Myocyte (in vitro differentiated cells): Measurements from ENCODE around the gene PPARA. TPM values are rescaled to one million over a fixed set of nuclear protein-coding genes. Genes with fewer than 3 reads are reported as not detected.
"Not testable (repeated sequence)": the region's sequence is repeated elsewhere in the genome, so short reads cannot be mapped to it uniquely, and the experiment has no call there.

Source experiments
- DNase-seq: peaks from one replicate; pipeline ENCODE4 v3.0.0-alpha.2; 2012; ENCODE audit warnings: low read depth
- total RNA-seq: library from RNA; depleted of rRNA; stranded (reverse); fragments of >200 nt; gene quantifications from 2 replicates; pipeline ENCODE4 v1.2.3, GENCODE V29; 2014

PPARA gene
- total RNA-seq, 1 donor from 2014 or later = 17.5 TPM

DNA sequence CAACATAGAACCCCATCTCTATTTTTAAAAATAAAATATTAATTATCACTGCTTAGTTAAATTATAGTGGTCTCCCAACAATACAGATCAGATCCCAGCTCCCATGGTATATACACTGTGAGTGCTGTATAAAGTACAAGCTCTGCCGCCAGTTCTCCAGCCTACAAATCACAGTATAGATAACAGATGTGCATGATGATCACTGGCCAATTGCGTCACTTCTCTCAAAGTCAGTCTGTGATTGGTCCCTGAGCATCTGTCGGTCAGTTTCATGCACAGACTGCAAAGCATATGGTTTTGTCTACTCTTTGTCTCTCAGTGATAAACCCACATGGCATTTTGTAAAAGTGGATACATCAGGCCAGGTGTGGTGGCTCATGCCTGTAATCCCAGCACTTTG is 15.7 kb downstream of the PPARA start:
- no peak for DNase-seq

- DNase-seq = no peak
Observed at GRCh38 chr22:46169628-46170027, 19.3 kb downstream of the PPARA start.

- DNase-seq = peak; percentile 49
Observed at GRCh38 chr22:46171940-46172339, 21.6 kb downstream of the PPARA start.

GRCh38 chr22:46172522-46173110 is 22.3 kb downstream of the PPARA start:
- peak; percentile 61 for DNase-seq

DNA sequence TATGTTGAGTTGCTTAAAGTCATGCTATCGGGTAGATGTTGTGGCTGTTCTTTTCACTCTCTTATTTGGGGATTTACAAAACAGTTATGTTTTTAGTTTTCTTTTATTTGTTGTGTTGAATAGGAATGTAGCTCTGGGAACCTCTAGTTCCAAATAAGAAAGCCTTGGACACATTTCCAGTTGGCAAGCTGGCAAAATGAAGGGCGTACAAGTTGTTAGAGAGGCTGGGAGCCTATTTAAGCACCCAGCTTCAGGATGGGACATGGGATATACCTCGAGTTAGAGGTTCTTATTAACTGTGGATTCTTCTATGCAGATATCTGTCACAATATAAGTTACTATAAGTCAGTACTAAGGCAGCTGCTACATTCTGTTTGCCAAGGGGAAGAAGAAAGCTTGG is 22.8 kb downstream of the PPARA start:
- DNase-seq = no peak

DNA sequence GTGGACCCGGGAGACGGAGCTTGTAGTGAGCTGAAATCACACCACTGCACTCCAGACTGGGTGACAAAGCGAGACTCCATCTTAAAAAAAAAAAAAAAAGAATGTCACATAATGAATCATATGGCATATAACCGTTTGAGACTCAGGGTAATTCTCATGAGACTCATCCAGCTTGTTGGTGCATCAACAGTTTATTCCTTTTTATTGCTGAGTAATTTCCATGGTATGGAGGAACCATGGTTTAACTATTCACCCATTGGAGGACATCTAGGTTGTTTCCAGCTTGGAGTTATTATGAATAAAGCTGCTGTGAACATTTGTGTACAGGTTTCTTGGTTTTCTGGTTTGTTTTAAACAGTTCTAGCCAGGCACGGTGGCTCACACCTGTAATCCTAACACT is 25.3 kb downstream of the PPARA start:
- DNase-seq = no peak

DNA sequence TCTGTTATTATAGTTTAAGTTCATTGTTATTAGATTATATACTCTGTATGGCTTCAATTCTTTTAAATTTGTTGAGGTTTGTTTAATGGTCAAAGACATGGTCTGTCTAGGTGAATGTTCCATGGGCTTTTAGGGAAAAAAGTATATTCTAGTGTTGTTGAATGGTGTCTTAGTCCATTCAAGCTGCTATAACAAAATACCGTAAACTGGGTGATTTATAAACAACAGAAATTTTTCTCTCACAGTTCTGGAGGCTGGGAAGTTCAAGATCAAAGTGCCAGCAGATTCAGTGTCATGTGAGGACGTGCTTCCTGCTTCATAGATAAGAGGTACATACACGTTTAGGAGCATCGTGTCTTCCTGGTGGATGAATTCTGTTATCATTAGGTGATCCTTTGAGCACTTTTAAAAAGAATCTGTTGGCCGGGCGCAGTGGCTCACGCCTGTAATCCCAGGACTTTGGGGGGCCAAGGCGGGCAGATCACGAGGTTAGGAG is 26.2 kb downstream of the PPARA start:
- DNase-seq = no peak

GRCh38 chr22:46178755-46179505 is 28.6 kb downstream of the PPARA start:
- DNase-seq = no peak

GRCh38 chr22:46179748-46180147 is 29.4 kb downstream of the PPARA start:
- DNase-seq = no peak

DNA sequence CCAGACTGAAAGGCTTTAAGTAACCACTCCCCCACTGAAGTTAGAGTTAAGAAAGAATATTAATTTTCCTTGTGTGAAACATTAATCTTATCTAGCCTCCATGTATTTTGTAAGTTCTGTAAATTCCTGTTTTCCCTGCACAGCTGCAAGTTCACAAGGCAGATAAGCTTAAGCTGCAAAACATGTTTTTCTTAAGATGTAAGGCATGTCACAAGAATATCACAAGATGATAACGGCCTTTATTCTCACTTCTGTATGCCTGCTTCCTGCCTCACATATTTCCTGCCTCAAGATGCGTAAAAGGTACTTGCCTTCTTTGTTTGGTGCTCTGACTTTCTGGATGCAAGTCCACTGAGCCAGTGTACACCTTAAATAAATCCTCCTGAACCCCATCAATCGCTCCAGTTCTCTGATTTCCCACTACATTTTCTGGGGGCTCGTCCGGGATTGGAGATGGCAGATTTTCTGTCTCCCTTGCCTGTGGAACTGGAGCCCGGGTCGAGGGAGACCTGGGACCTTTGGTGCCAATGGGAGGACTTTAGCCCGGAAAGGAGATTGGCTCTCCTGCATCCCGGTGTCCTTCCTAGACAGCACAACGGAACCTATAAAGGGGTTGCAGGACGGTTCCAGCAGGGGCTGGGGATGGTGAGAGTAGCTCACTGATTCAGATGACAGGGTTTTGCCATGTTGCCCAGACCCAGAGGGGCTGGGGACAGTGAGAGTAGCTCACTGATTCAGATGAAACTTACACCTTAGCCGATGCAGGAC is 30.2 kb downstream of the PPARA start:
- DNase-seq = peak; percentile 17

GRCh38 chr22:46183733-46184132 is 33.4 kb downstream of the PPARA start:
- no peak for DNase-seq

- no peak for DNase-seq
Observed at GRCh38 chr22:46185283-46185682, 35.0 kb downstream of the PPARA start.

DNA sequence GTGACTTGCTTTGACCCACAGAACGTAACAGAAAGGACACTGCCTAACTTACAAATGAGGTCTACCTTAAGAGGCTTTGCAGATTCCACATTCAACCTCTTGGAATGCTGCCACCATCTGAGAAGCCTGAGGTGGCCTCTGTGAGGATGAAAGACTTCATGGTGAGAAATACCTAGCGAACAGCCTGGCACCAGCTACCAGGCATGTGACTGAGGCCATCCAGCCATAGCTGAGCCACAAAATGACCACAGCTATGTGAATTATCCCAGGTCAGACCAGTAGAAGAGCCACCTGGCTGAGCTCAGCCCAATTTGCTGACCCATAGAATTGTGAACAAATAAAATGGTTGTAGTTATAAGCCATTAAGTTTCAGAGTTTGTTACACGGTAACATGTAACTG is 37.5 kb downstream of the PPARA start:
- peak; percentile 18 for DNase-seq

DNA sequence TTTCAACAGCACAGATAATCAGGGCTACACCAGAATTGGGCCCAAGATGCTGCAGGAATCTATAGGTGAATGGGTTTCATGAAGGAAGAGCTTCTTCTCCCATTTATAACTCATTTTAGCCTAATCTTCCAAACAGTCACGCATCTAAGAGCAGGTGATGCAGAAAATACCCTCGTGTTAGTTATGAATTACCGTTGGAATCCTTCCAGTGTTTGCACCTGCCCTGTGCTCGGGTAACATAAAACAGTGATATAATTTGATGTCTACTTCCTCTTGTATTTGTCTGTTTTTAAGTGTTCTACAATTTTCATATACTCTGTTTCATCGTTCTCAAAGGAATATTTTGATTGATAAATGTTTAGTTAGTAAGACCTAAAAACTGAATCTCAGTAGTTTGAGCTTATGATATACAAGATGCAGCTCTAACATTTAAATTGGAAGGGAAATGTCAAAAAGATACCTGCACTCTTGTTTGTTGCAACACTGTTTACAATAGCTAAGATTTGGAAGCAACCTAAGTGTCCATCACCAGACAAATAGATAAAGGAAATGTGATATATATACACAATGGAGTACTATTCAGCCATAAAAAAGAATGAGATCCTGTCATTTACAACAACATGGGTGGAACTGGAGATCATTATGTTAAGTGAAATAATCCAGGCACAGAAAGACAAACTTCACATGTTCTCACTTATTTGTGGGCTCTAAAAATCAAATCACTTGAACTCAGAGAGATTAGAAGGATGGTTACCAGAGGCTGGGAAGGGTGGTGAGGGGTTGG is 42.1 kb downstream of the PPARA start:
- no peak for DNase-seq

- no peak for DNase-seq
Observed at GRCh38 chr22:46193898-46194310, 43.6 kb downstream of the PPARA start.

- DNase-seq = no peak
Observed at GRCh38 chr22:46195487-46196165, 45.3 kb downstream of the PPARA start.

- peak; percentile 44 for DNase-seq
Observed at GRCh38 chr22:46196278-46196677, 46.0 kb downstream of the PPARA start.

DNA sequence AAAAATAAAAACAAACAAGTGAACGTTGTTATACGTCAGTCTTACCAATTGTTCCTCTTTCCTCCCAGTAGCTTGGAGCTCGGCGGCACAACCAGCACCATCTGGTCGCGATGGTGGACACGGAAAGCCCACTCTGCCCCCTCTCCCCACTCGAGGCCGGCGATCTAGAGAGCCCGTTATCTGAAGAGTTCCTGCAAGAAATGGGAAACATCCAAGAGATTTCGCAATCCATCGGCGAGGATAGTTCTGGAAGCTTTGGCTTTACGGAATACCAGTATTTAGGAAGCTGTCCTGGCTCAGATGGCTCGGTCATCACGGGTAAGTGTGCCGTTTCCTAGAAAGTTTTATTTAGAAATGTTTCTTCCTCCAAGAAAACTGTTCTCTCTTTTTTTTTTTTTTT is 47.9 kb downstream of the PPARA start:
- no peak for DNase-seq

GRCh38 chr22:46198806-46199205 is 48.5 kb downstream of the PPARA start:
- DNase-seq = not testable (repeated sequence)

DNA sequence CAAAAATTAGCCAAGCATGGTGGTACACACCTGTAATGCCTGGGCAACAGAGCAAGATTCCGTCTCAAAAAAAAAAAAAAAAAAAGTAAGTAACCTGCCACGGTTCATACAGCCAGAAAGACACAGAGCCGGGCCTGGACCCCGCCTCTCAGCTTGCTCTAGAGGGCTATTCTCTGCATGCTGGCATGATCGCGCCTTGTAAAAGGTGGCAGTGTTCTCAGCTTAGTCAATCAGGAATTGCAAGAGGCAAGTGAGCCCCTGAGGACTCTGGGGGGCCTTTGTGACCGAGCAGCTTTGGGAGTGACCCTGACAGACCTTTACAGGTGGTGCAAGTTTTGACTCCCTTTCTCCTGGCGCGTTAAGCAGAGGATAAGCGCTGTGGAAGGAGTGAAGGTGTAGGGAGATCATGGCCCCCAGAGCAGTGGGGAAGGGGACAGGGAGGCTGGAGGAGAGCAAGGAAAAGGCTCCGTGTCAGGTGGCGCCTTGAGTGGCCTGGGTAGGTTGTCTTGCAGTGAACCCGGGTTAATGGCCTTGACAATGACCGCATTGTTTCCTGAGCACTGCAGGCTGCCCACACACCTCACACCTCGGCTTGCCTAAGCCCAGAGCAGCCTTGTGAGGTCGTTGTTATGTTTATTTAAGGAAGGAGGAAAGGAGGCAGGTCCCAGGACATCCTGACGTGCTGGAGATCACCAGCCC is 50.9 kb downstream of the PPARA start:
- DNase-seq = no peak
